MM.1S (cell line): ENCODE measurements around the gene ARFGAP1.

Source experiments
- DNase-seq: peaks from one replicate; pipeline ENCODE4 v3.0.0-alpha.2; 2015
- H2AFZ ChIP-seq: fragments of 300-600 bp; sonication (generic); 2 replicates; pipeline ENCODE4 v1.6.0; 2016; ENCODE audit warnings: antibody characterized with exemption, low read length
- H3F3A ChIP-seq: fragments of 300-600 bp; sonication (generic); 2 replicates; pipeline ENCODE4 v1.6.1; 2016; ENCODE audit warnings: mild to moderate bottlenecking, antibody characterized with exemption, low read length, moderate library complexity, mixed read lengths; ENCODE audit not compliant: insufficient read depth
- H3K27ac ChIP-seq: fragments of 300-600 bp; sonication (generic); 2 replicates; pipeline ENCODE4 v1.5.1; 2016; ENCODE audit warnings: mild to moderate bottlenecking, low read length
- H3K27me3 ChIP-seq: fragments of 300-600 bp; sonication (generic); replicated peaks from 2 replicates; pipeline ENCODE4 v1.6.0; 2016; ENCODE audit warnings: low read length; ENCODE audit not compliant: insufficient read depth
- H3K36me3 ChIP-seq: fragments of 300-600 bp; sonication (generic); replicated peaks from 2 replicates; pipeline ENCODE4 v1.6.1; 2016; ENCODE audit warnings: mild to moderate bottlenecking, low read length, mixed read lengths; ENCODE audit not compliant: insufficient read depth
- H3K4me1 ChIP-seq: fragments of 300-600 bp; sonication (generic); 2 replicates; pipeline ENCODE4 v1.6.1; 2016; ENCODE audit warnings: low read length, mixed read lengths
- H3K4me2 ChIP-seq: fragments of 300-600 bp; sonication (generic); 2 replicates; pipeline ENCODE4 v1.6.0; 2016; ENCODE audit warnings: low read depth, low read length
- H3K4me3 ChIP-seq: fragments of 300-600 bp; sonication (generic); 2 replicates; pipeline ENCODE4 v1.5.1; 2016; ENCODE audit warnings: low read length, mixed read lengths
- H3K79me2 ChIP-seq: fragments of 300-600 bp; sonication (generic); 2 replicates; pipeline ENCODE4 v1.6.1; 2016; ENCODE audit warnings: mixed run types, low read length, mixed read lengths
- H3K9ac ChIP-seq: fragments of 300-600 bp; sonication (generic); 2 replicates; pipeline ENCODE4 v1.6.1; 2016; ENCODE audit warnings: low read length, mixed read lengths
- H3K9me2 ChIP-seq: fragments of 300-600 bp; sonication (generic); replicated peaks from 2 replicates; pipeline ENCODE4 v1.6.1; 2016; ENCODE audit warnings: mild to moderate bottlenecking, low read length, mixed read lengths; ENCODE audit not compliant: insufficient read depth
- H3K9me3 ChIP-seq: fragments of 300-600 bp; sonication (generic); replicated peaks from 2 replicates; pipeline ENCODE4 v1.6.1; 2016; ENCODE audit warnings: mild to moderate bottlenecking, low read length, mixed read lengths; ENCODE audit not compliant: insufficient read depth
- H4K20me1 ChIP-seq: fragments of 300-600 bp; sonication (generic); 2 replicates; pipeline ENCODE4 v1.6.1; 2016; ENCODE audit warnings: mild to moderate bottlenecking, low read length, moderate library complexity, mixed read lengths; ENCODE audit not compliant: insufficient read depth
- CTCF ChIP-seq: fragments of 300-600 bp; sonication (generic); IDR thresholded peaks from 2 replicates; pipeline ENCODE4 v1.5.1; 2016; ENCODE audit warnings: antibody characterized with exemption, low read length, mixed read lengths
- EZH2 ChIP-seq: fragments of 300-600 bp; sonication (generic); optimal IDR thresholded peaks from 2 replicates; pipeline ENCODE3; 2017; ENCODE audit warnings: low read depth, mild to moderate bottlenecking, antibody characterized with exemption, low read length, mixed read lengths
- EZH2phosphoT487 ChIP-seq: fragments of 300-600 bp; sonication (generic); IDR thresholded peaks from 2 replicates; pipeline ENCODE4 v1.6.1; 2018; ENCODE audit warnings: antibody characterized with exemption, low read length

The ARFGAP1 gene

GRCh38 chr20:63268256-63268655 lies 4.4 kb upstream of the ARFGAP1 start:
- no peaks in the 10 kb centered on the region for H3K9me3 ChIP-seq
- no peak overlapping the region for H3K9ac ChIP-seq
- no peak for DNase-seq
- no peaks in the 10 kb centered on the region for H4K20me1 ChIP-seq
- TF ChIP-seq EZH2phosphoT487 (no peak), CTCF (no peak), EZH2 (no peak)
- no peak overlapping the region for H3K27ac ChIP-seq
- no peak overlapping the region for H2AFZ ChIP-seq
- H3K79me2 ChIP-seq = peaks cover 5% of the 10 kb centered on the region
- H3K4me1 ChIP-seq = no peaks in the 10 kb centered on the region
- peaks cover 61% of the 10 kb centered on the region for H3K27me3 ChIP-seq
- no peaks in the 10 kb centered on the region for H3F3A ChIP-seq
- H3K4me2 ChIP-seq = no peak overlapping the region
- H3K4me3 ChIP-seq = no peak overlapping the region
- H3K9me2 ChIP-seq = no peaks in the 10 kb centered on the region
- no peaks in the 10 kb centered on the region for H3K36me3 ChIP-seq

- peaks cover 11% of the 10 kb centered on the region for H3K79me2 ChIP-seq
- H3K4me1 ChIP-seq = 0 out of 2 replicates have a peak, but pooled peaks cover 4% of the 10 kb centered on the region
- H3K27ac ChIP-seq = no peak overlapping the region
- DNase-seq = no peak
- H3F3A ChIP-seq = no peaks in the 10 kb centered on the region
- H2AFZ ChIP-seq = no peak overlapping the region
- no peak overlapping the region for H3K4me3 ChIP-seq
- H3K9me2 ChIP-seq = no peaks in the 10 kb centered on the region
- H3K27me3 ChIP-seq = peaks cover 55% of the 10 kb centered on the region
- no peak for TF ChIP-seq EZH2
- TF ChIP-seq CTCF = no peak
- TF ChIP-seq EZH2phosphoT487 = no peak
- no peaks in the 10 kb centered on the region for H3K36me3 ChIP-seq
- H3K9me3 ChIP-seq = no peaks in the 10 kb centered on the region
- no peak overlapping the region for H3K4me2 ChIP-seq
- no peaks in the 10 kb centered on the region for H4K20me1 ChIP-seq
- no peak overlapping the region for H3K9ac ChIP-seq
Measured at GRCh38 chr20:63268671-63269439, 3.8 kb upstream of the ARFGAP1 start.

- Histone ChIP-seq H3F3A (no peaks in the 10 kb centered on the region), H3K9ac (no peak overlapping the region), H3K36me3 (no peaks in the 10 kb centered on the region), H3K9me2 (no peaks in the 10 kb centered on the region), H3K4me3 (no peak overlapping the region), H3K27ac (no peak overlapping the region), H3K9me3 (no peaks in the 10 kb centered on the region), H3K79me2 (peaks cover 19% of the 10 kb centered on the region), H3K27me3 (peaks cover 46% of the 10 kb centered on the region), H4K20me1 (peaks cover 4% of the 10 kb centered on the region; the same call in 1 of the 2 replicates), H2AFZ (no peak overlapping the region), H3K4me1 (0 out of 2 replicates have a peak, but pooled peaks cover 6% of the 10 kb centered on the region), H3K4me2 (no peak overlapping the region)
- DNase-seq = no peak
- TF ChIP-seq EZH2phosphoT487 (no peak), CTCF (no peak), EZH2 (no peak)
Measured at GRCh38 chr20:63269724-63270123, 2.9 kb upstream of the ARFGAP1 start.
